ENCODE results near the gene MGAT3.

DNA sequence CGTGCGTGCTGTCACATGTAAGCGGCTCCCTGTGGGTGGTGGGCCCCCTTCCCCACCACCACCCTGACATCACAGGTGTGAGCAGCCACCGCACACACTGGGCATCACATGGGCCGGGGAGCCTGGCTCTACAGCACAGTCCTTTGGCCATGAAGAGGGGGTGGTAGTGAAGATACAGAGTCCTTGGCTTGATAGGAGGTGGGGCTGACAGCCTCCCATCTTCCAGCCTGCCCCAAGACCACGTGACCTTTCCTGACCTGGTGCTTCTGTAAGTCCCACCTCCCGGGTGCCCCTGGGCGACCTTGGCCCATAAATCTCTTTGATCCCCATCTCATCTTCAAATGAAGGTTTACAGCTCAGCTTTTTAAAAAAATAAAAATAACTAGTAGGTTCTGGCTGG lies 21.2 kb upstream of the MGAT3 start:
- TF ChIP-seq, protein P1, sequence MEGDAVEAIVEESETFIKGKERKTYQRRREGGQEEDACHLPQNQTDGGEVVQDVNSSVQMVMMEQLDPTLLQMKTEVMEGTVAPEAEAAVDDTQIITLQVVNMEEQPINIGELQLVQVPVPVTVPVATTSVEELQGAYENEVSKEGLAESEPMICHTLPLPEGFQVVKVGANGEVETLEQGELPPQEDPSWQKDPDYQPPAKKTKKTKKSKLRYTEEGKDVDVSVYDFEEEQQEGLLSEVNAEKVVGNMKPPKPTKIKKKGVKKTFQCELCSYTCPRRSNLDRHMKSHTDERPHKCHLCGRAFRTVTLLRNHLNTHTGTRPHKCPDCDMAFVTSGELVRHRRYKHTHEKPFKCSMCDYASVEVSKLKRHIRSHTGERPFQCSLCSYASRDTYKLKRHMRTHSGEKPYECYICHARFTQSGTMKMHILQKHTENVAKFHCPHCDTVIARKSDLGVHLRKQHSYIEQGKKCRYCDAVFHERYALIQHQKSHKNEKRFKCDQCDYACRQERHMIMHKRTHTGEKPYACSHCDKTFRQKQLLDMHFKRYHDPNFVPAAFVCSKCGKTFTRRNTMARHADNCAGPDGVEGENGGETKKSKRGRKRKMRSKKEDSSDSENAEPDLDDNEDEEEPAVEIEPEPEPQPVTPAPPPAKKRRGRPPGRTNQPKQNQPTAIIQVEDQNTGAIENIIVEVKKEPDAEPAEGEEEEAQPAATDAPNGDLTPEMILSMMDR (conservative IDR thresholded peaks at IDR 0.05; ENCODE audit: low read length): no peak
- TF ChIP-seq EZH2phosphoT487 (IDR thresholded peaks at IDR 0.05; ENCODE audit: borderline replicate concordance, low read depth, low read length): no peak

Data from OCI-LY7 (cell line).